Ovary (tissue), 9 donors: ENCODE data around the gene STARD9. TPM values are rescaled to one million over a fixed set of nuclear protein-coding genes. Genes with fewer than 3 reads are reported as not detected.

Source experiments
- DNase-seq, 5 donors: peaks; one replicate each; pipeline ENCODE4 v3.0.0-alpha.2; 2019 to 2020
- H3K27ac ChIP-seq, 2 donors: fragments of 200-600 bp; one replicate each; pipeline versions ENCODE4 v1.5.1 to v1.8.0; 2019 to 2022
- H3K27me3 ChIP-seq: fragments of 200-600 bp; one replicate; pipeline ENCODE4 v1.8.0; 2022
- H3K36me3 ChIP-seq: fragments of 200-600 bp; sonication (generic); one replicate; pipeline ENCODE4 v1.5.1; 2019
- H3K4me1 ChIP-seq: one replicate; pipeline ENCODE4 v1.8.1; 2013; ENCODE audit warnings: mild to moderate bottlenecking, moderate library complexity; ENCODE audit not compliant: insufficient read depth
- H3K4me3 ChIP-seq: fragments of 200-600 bp; sonication (generic); one replicate; pipeline ENCODE4 v1.5.1; 2017
- H3K9me3 ChIP-seq, 2 donors: fragments of 200-600 bp in 1 of 2; sonication (generic) in 1 of 2; one replicate each; pipeline versions ENCODE4 v1.5.1 to v1.8.1; 2013 to 2019; ENCODE audit warnings: mild to moderate bottlenecking in 1 of 2, moderate library complexity in 1 of 2
- EP300 ChIP-seq: sonication (generic); formaldehyde crosslinking; IDR thresholded peaks from one replicate; pipeline ENCODE4 v1.6.1; 2017; ENCODE audit warnings: antibody characterized with exemption
- POLR2A ChIP-seq: fragments of 450-650 bp; IDR thresholded peaks from one replicate; pipeline ENCODE4 v1.6.1; 2017; ENCODE audit warnings: antibody characterized with exemption, mild to moderate bottlenecking, moderate library complexity
- WGBS, 3 donors: extraction: QIAGEN DNeasy Blood & Tissue Kit in 1 of 3; methylation state at CpG; one replicate each; pipeline versions ENCODE4 v1.1.5 to v1.1.7; 2013 to 2017; 5-methylcytosine and 5-hydroxymethylcytosine counted together
- intact Hi-C, 4 donors: fragments of 100-400 bp; cut with DNase I; formaldehyde crosslinking; loops; one replicate each; pipeline versions ENCODE4 v1.11.0 to v1.15.1; 2022 to 2023
- polyA plus RNA-seq, 2 donors: library from polyadenylated mRNA; stranded (reverse); fragments of 200-250 nt in 1 of 2; fragments of 350-450 nt in 1 of 2; fragmentation: Illumina TruSeq in 1 of 2; extraction: RNeasy Lipid Tissue Mini Kit (QIAGEN cat#74804) in 1 of 2; gene quantifications; one replicate each; pipeline ENCODE4 v1.2.3, GENCODE V29; 2013 to 2014
- total RNA-seq, 7 donors: library from RNA; depleted of rRNA in 2 of 7; stranded (reverse); fragments of >200 nt in 2 of 7; fragmentation: NEBNext Ultra II Directional in 3 of 7; extraction: Animal tissue kit (Norgen Biotek cat#: 25700) in 3 of 7; gene quantifications; one replicate each; pipeline versions ENCODE4 v1.1.0 to v1.2.4, GENCODE V29; 2016 to 2023
- TF ChIP-seq, protein P1 (sequence below), 3 donors: fragments of 450-650 bp in 2 of 3; fragments of 200-600 bp in 1 of 3; IDR thresholded peaks; one replicate each; pipeline versions ENCODE4 v1.5.1 to v1.8.0; 2016 to 2022; ENCODE audit warnings: antibody characterized with exemption in 3 of 3, mild to moderate bottlenecking in 1 of 3
- donor health status: DM: no; HTN: no; CAD: no; lungs with moderate emphysema.
- donor health status: DM: no; HTN: no; CAD: no.
- donor health status: Bipolar disorder and iron deficiency.
- donor health status: DM: yes; HTN: yes; CAD: no.
- donor health status: DM: no; HTN: no; CAD: no.
- donor health status: DM: yes; HTN: yes; CAD: no.

The STARD9 gene
- total and polyA plus RNA-seq, 9 donors, result 11.3 to 40.3 (median 29.4) TPM

- intact Hi-C loops, result loop anchor here in 2 of 4 donors (10.0 kb wide), 1 partner anchor 194 kb away; the partner anchor contains the start of gene TTBK2 (in 2 of the 2)
- H3K36me3 ChIP-seq, result no peaks in the 10 kb centered on the region
- no peak for DNase-seq
- no peaks in the 10 kb centered on the region for H3K9me3 ChIP-seq
- no peaks in the 10 kb centered on the region for H3K27me3 ChIP-seq
- no peak overlapping the region for H3K27ac ChIP-seq
- no peak for TF ChIP-seq EP300
- TF ChIP-seq, protein P1, sequence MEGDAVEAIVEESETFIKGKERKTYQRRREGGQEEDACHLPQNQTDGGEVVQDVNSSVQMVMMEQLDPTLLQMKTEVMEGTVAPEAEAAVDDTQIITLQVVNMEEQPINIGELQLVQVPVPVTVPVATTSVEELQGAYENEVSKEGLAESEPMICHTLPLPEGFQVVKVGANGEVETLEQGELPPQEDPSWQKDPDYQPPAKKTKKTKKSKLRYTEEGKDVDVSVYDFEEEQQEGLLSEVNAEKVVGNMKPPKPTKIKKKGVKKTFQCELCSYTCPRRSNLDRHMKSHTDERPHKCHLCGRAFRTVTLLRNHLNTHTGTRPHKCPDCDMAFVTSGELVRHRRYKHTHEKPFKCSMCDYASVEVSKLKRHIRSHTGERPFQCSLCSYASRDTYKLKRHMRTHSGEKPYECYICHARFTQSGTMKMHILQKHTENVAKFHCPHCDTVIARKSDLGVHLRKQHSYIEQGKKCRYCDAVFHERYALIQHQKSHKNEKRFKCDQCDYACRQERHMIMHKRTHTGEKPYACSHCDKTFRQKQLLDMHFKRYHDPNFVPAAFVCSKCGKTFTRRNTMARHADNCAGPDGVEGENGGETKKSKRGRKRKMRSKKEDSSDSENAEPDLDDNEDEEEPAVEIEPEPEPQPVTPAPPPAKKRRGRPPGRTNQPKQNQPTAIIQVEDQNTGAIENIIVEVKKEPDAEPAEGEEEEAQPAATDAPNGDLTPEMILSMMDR (IDR thresholded peaks at IDR 0.05), result no peak
- TF ChIP-seq POLR2A, result no peak
- no peaks in the 10 kb centered on the region for H3K4me1 ChIP-seq
- H3K4me3 ChIP-seq, result no peak overlapping the region
- 88 to 91% (median 88%) methylated on average over 13 to 14 of the region's 14 CpGs for WGBS, 3 donors
These were observed 155.1 kb downstream of the STARD9 start for GRCh38 chr15:42730536-42730935.

- no peak overlapping the region for H3K4me3 ChIP-seq
- TF ChIP-seq, protein P1 (IDR thresholded peaks at IDR 0.05), result no peak
- TF ChIP-seq EP300 (no peak), POLR2A (no peak)
- intact Hi-C loops, result loop anchor here in 2 of 4 donors (10.0 kb wide), 1 partner anchor 193 kb away; the partner anchor contains the start of gene TTBK2 (in 2 of the 2)
- H3K27ac ChIP-seq, result no peak overlapping the region
- peaks cover 2% of the 10 kb centered on the region for H3K4me1 ChIP-seq
- no peaks in the 10 kb centered on the region for H3K36me3 ChIP-seq
- no peaks in the 10 kb centered on the region for H3K9me3 ChIP-seq
- WGBS, 3 donors, result 73 to 81% (median 76%) methylated on average over 6 of the region's 6 CpGs
- H3K27me3 ChIP-seq, result no peaks in the 10 kb centered on the region
- DNase-seq, result no peak
These were observed 156.1 kb downstream of the STARD9 start for GRCh38 chr15:42731461-42731860.

DNA sequence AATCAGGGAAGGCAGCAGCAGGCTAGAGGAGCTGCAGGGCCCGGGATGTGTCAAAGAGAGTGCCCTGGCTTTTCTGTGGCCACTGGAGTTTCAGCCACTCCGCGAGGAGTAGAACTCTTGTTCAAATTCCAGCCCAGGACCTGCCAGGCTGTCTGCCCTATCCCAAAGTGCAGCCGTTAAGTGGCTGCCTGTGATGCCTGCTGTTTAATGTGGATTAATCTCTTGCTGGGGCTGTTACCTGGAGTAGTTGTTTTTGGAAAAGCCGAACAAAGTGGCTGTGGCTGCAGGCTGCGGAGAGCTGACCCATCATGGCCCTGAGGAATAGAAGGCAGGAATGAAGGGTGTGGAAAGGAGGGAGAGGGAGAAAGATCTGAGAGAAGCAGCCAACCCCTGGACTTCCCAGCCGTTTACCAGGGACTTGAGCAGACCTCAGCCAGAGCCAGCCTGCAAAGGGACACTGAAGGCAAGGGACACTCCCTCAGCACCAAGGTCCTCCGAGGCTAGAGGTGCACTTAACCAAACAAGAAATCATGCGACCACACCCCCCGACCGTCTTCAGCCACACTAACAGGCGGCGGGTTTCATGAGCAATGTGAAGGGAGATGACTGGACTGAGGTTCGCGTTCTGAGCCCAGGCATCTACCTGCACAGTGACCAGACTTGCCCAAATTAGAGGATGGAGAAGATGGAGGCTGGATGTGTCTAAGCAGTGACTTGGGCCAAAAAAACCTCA is 156.9 kb downstream of the STARD9 start:
- Histone ChIP-seq H3K36me3 (no peaks in the 10 kb centered on the region), H3K27me3 (no peaks in the 10 kb centered on the region), H3K4me1 (peaks cover 2% of the 10 kb centered on the region), H3K4me3 (no peak overlapping the region), H3K27ac (no peak overlapping the region), H3K9me3 (no peaks in the 10 kb centered on the region)
- TF ChIP-seq EP300 (no peak), POLR2A (no peak)
- TF ChIP-seq, protein P1 (IDR thresholded peaks at IDR 0.05), result no peak
- no peak for DNase-seq
- intact Hi-C loops, result loop anchor here in 2 of 4 donors (10.0 kb wide), 1 partner anchor 193 kb away; the partner anchor contains the start of gene TTBK2 (in 2 of the 2)
- 84 to 85% (median 85%) methylated on average over 15 of the region's 15 CpGs for WGBS, 3 donors

GRCh38 chr15:42733027-42733426 is 157.6 kb downstream of the STARD9 start:
- Histone ChIP-seq H3K4me3 (no peak overlapping the region), H3K27me3 (no peaks in the 10 kb centered on the region), H3K9me3 (no peaks in the 10 kb centered on the region), H3K4me1 (peaks cover 2% of the 10 kb centered on the region), H3K36me3 (no peaks in the 10 kb centered on the region), H3K27ac (no peak overlapping the region)
- WGBS, 3 donors, result 86 to 88% (median 87%) methylated on average over 11 of the region's 11 CpGs
- TF ChIP-seq POLR2A (no peak), EP300 (no peak)
- TF ChIP-seq, protein P1 (IDR thresholded peaks at IDR 0.05), result no peak
- DNase-seq, result no peak
- intact Hi-C loops, result loop anchor here in 2 of 4 donors (10.0 kb wide), 1 partner anchor 192 kb away; the partner anchor contains the start of gene TTBK2 (in 2 of the 2)
